Measurements from ENCODE around the gene EGFL7.

- no peak for TF ChIP-seq CTCF (IDR thresholded peaks at IDR 0.05 in 8 of 11, conservative IDR thresholded peaks at IDR 0.05 in 3 of 11)
- peak; percentile 65 to 75 (median 72) for TF ChIP-seq POLR2AphosphoS5 (IDR thresholded peaks at IDR 0.05)
Measured at GRCh38 chr9:136714096-136714892, 51.6 kb downstream of the EGFL7 start.
